DOHH2 (cell line): ENCODE results near the gene CELA2B.

Experiments
- H3F3A ChIP-seq: fragments of 200-600 bp; sonication (generic), shearing (Covaris generic); 2 replicates; pipeline ENCODE4 v1.6.0; 2016; ENCODE audit warnings: antibody characterized with exemption, mild to moderate bottlenecking; ENCODE audit not compliant: control insufficient read depth, insufficient read depth
- H3K27ac ChIP-seq: fragments of 200-600 bp; sonication (generic); 2 replicates; pipeline ENCODE4 v1.5.1; 2014; ENCODE audit warnings: low read depth, mild to moderate bottlenecking, low read length, moderate library complexity
- H3K27me3 ChIP-seq: fragments of 200-600 bp; sonication (generic); 2 replicates; pipeline ENCODE4 v1.6.1; 2014; ENCODE audit warnings: mild to moderate bottlenecking, low read length, mixed read lengths; ENCODE audit not compliant: control insufficient read depth
- H3K36me3 ChIP-seq: fragments of 200-600 bp; sonication (generic); 2 replicates; pipeline ENCODE4 v1.6.1; 2014; ENCODE audit warnings: mild to moderate bottlenecking, low read length, moderate library complexity, mixed read lengths; ENCODE audit not compliant: control insufficient read depth
- H3K4me1 ChIP-seq: fragments of 200-600 bp; sonication (generic); 2 replicates; pipeline ENCODE4 v1.6.1; 2014; ENCODE audit warnings: mild to moderate bottlenecking, low read length, mixed read lengths; ENCODE audit not compliant: control insufficient read depth
- H3K4me2 ChIP-seq: fragments of 200-600 bp; sonication (generic); 2 replicates; pipeline ENCODE4 v1.6.0; 2014; ENCODE audit warnings: mild to moderate bottlenecking, low read length, moderate library complexity
- H3K4me3 ChIP-seq: fragments of 200-600 bp; sonication (generic); 2 replicates; pipeline ENCODE4 v1.5.1; 2014; ENCODE audit warnings: mild to moderate bottlenecking, low read length, mixed read lengths
- H3K79me2 ChIP-seq: fragments of 200-600 bp; sonication (generic); 2 replicates; pipeline ENCODE4 v1.6.1; 2014; ENCODE audit warnings: mild to moderate bottlenecking, low read length, mixed read lengths; ENCODE audit not compliant: control insufficient read depth
- H3K9me2 ChIP-seq: fragments of 200-600 bp; sonication (generic); replicated peaks from 2 replicates; pipeline ENCODE4 v1.6.1; 2014; ENCODE audit warnings: mild to moderate bottlenecking, low read length, mixed read lengths; ENCODE audit not compliant: control insufficient read depth
- H3K9me3 ChIP-seq: fragments of 200-600 bp; sonication (generic); 2 replicates; pipeline ENCODE4 v1.6.1; 2014; ENCODE audit warnings: antibody characterized with exemption, low read length, mixed read lengths; ENCODE audit not compliant: control insufficient read depth, insufficient read depth
- H4K20me1 ChIP-seq: fragments of 200-600 bp; sonication (generic); 2 replicates; pipeline ENCODE4 v1.6.0; 2014; ENCODE audit warnings: low read depth, mild to moderate bottlenecking, antibody characterized with exemption, low read length, moderate library complexity; ENCODE audit not compliant: control insufficient read depth, insufficient read depth
- CTCF ChIP-seq: fragments of 200-600 bp; sonication (generic); IDR thresholded peaks from one replicate; pipeline ENCODE4 v1.5.1; 2014; ENCODE audit warnings: antibody characterized with exemption, mild to moderate bottlenecking, low read depth, low read length; ENCODE audit not compliant: poor library complexity, severe bottlenecking
- EZH2phosphoT487 ChIP-seq: fragments of 200-600 bp; sonication (generic); IDR thresholded peaks from 2 replicates; pipeline ENCODE4 v1.6.1; 2017; ENCODE audit warnings: borderline replicate concordance, mild to moderate bottlenecking, antibody characterized with exemption, low read length, moderate library complexity, mixed read lengths

CELA2B gene

GRCh38 chr1:15435239-15436077 is 40.4 kb upstream of the CELA2B start:
- Histone ChIP-seq H3K4me2 (no peak overlapping the region), H3K36me3 (peaks cover 4% of the 10 kb centered on the region), H3K27ac (no peak overlapping the region), H3K9me3 (no peaks in the 10 kb centered on the region), H4K20me1 (no peaks in the 10 kb centered on the region), H3K79me2 (no peaks in the 10 kb centered on the region), H3K27me3 (no peaks in the 10 kb centered on the region), H3K9me2 (no peaks in the 10 kb centered on the region), H3K4me1 (no peaks in the 10 kb centered on the region), H3F3A (no peaks in the 10 kb centered on the region), H3K4me3 (no peak overlapping the region)
- no peak for TF ChIP-seq EZH2phosphoT487
- TF ChIP-seq CTCF, result no peak

GRCh38 chr1:15436881-15437442 is 38.9 kb upstream of the CELA2B start:
- no peak overlapping the region for H3K4me2 ChIP-seq
- H4K20me1 ChIP-seq, result no peaks in the 10 kb centered on the region
- no peaks in the 10 kb centered on the region for H3F3A ChIP-seq
- H3K9me3 ChIP-seq, result no peaks in the 10 kb centered on the region
- H3K27ac ChIP-seq, result no peak overlapping the region
- no peaks in the 10 kb centered on the region for H3K27me3 ChIP-seq
- TF ChIP-seq CTCF (no peak), EZH2phosphoT487 (no peak)
- no peaks in the 10 kb centered on the region for H3K9me2 ChIP-seq
- no peaks in the 10 kb centered on the region for H3K79me2 ChIP-seq
- no peak overlapping the region for H3K4me3 ChIP-seq
- no peaks in the 10 kb centered on the region for H3K36me3 ChIP-seq
- H3K4me1 ChIP-seq, result no peaks in the 10 kb centered on the region

- Histone ChIP-seq H3K36me3 (no peaks in the 10 kb centered on the region), H3K4me1 (no peaks in the 10 kb centered on the region), H3K27ac (no peak overlapping the region), H3K79me2 (no peaks in the 10 kb centered on the region), H4K20me1 (no peaks in the 10 kb centered on the region), H3F3A (no peaks in the 10 kb centered on the region), H3K4me3 (no peak overlapping the region), H3K9me3 (no peaks in the 10 kb centered on the region), H3K27me3 (peaks cover 3% of the 10 kb centered on the region; the same call in 1 of the 2 replicates), H3K4me2 (no peak overlapping the region), H3K9me2 (no peaks in the 10 kb centered on the region)
- TF ChIP-seq EZH2phosphoT487 (no peak), CTCF (no peak)
These were observed 36.6 kb upstream of the CELA2B start for GRCh38 chr1:15439325-15439724.
